GM12878 (cell line): ENCODE measurements around the gene TRERF1. TPM values are rescaled to one million over a fixed set of nuclear protein-coding genes. Genes with fewer than 3 reads are reported as not detected.

Experiments
- ATAC-seq: fragments of 200-7000 bp; cut with Tn5 transposase; 3 replicates; pipeline ENCODE4 v1.9.1; 2020; ENCODE audit warnings: mild to moderate bottlenecking, moderate library complexity
- BruUV-seq: library from RNA; stranded (reverse); fragments of 400-500 nt; replicated peaks from 2 replicates; lab custom pipeline; 2021; lab: Mats Ljungman, UMichigan
- CTCF ChIA-PET: fragments of 300-600 bp; sonication (Branson Sonifier 250); formaldehyde crosslinking; extraction: SDS; loops from one replicate; lab custom pipeline; 2021; ENCODE audit warnings: inconsistent platforms; lab: Yijun Ruan, JAX
- POLR2A ChIA-PET: fragments of 350-600 bp; formaldehyde crosslinking; extraction: SDS; loops from one replicate; lab custom pipeline; 2021; ENCODE audit warnings: inconsistent platforms; lab: Charles Lee
- RAD21 ChIA-PET: fragments of 300-600 bp; sonication (Branson Sonifier 250); formaldehyde crosslinking; loops from one replicate; lab custom pipeline; 2023; ENCODE audit warnings: antibody characterized with exemption; ENCODE audit not compliant: unreplicated experiment; lab: Charles Lee
- SMC1A ChIA-PET: fragments of 300-600 bp; sonication (Branson Sonifier 250); formaldehyde crosslinking; loops from one replicate; lab custom pipeline; 2023; ENCODE audit not compliant: unreplicated experiment, uncharacterized antibody; lab: Charles Lee
- DNase-seq: peaks from one replicate; pipeline ENCODE4 v3.0.0-alpha.2; 2011; ENCODE audit warnings: low read depth, low spot score
- FAIRE-seq: peaks from 3 replicates; lab custom pipeline; 2011; peaks lifted over from hg19 to GRCh38; lab: Jason Lieb, UNC
- H2AFZ ChIP-seq: 2 replicates; pipeline ENCODE4 v1.6.0; 2011; ENCODE audit warnings: low read depth, low read length, control low read depth; ENCODE audit not compliant: control insufficient read depth
- H3K27ac ChIP-seq: 2 replicates; pipeline ENCODE4 v1.5.1; 2011; ENCODE audit warnings: control low read depth; ENCODE audit not compliant: control insufficient read depth, insufficient read depth
- H3K27me3 ChIP-seq, 2 experiments: replicated peaks in 1 of 2; 2 replicates each; pipeline versions ENCODE4 v1.6.0 to v1.6.1; 2011; ENCODE audit warnings: low read length in 1 of 2; ENCODE audit not compliant: control insufficient read depth in 2 of 2, insufficient read depth in 2 of 2
- H3K36me3 ChIP-seq, 2 experiments: 2 replicates each; pipeline ENCODE4 v1.5.1; 2011; ENCODE audit warnings: low read length in 1 of 2; ENCODE audit not compliant: control insufficient read depth in 2 of 2, insufficient read depth in 2 of 2
- H3K4me1 ChIP-seq: 2 replicates; pipeline ENCODE4 v1.6.1; 2011; ENCODE audit warnings: mild to moderate bottlenecking, low read length, moderate library complexity, mixed read lengths; ENCODE audit not compliant: control insufficient read depth, insufficient read depth
- H3K4me2 ChIP-seq: 2 replicates; pipeline ENCODE4 v1.6.0; 2011; ENCODE audit warnings: control low read depth; ENCODE audit not compliant: control insufficient read depth, insufficient read depth
- H3K4me3 ChIP-seq: fragments of 200-600 bp; sonication (generic); 2 replicates; pipeline ENCODE4 v1.5.1; 2016
- H3K79me2 ChIP-seq: 2 replicates; pipeline ENCODE4 v1.6.0; 2011; ENCODE audit warnings: low read length; ENCODE audit not compliant: control insufficient read depth, insufficient read depth
- H3K9ac ChIP-seq: 2 replicates; pipeline ENCODE4 v1.8.0; 2011; ENCODE audit warnings: low read length, control low read depth, mixed read lengths; ENCODE audit not compliant: control insufficient read depth, insufficient read depth
- H3K9me3 ChIP-seq: replicated peaks from 3 replicates; pipeline ENCODE4 v1.5.1; 2011; ENCODE audit warnings: mild to moderate bottlenecking, low read length; ENCODE audit not compliant: control insufficient read depth, insufficient read depth
- H4K20me1 ChIP-seq: 2 replicates; pipeline ENCODE4 v1.6.0; 2011; ENCODE audit not compliant: control insufficient read depth, insufficient read depth
- ATF2 ChIP-seq: IDR thresholded peaks from 2 replicates; pipeline ENCODE4 v1.6.1; 2012; ENCODE audit warnings: low read length, inconsistent platforms
- ATF7 ChIP-seq: fragments of 450-650 bp; IDR thresholded peaks from 2 replicates; pipeline ENCODE4 v1.6.1; 2016; ENCODE audit warnings: low read depth, mild to moderate bottlenecking
- EZH2 ChIP-seq: IDR thresholded peaks from 2 replicates; pipeline ENCODE4 v1.6.1; 2012; ENCODE audit warnings: low read depth, mild to moderate bottlenecking, control low read depth, inconsistent platforms, low read length, borderline replicate concordance; ENCODE audit not compliant: control insufficient read depth
- MTA2 ChIP-seq: fragments of 450-650 bp; IDR thresholded peaks from 2 replicates; pipeline ENCODE4 v1.6.1; 2016; ENCODE audit warnings: low read depth, mild to moderate bottlenecking, moderate library complexity
- SPI1 ChIP-seq: IDR thresholded peaks from 2 replicates; pipeline ENCODE4 v1.6.1; 2011; ENCODE audit warnings: low read depth, mild to moderate bottlenecking, low read length, moderate library complexity, borderline replicate concordance; ENCODE audit not compliant: insufficient read depth
- SUZ12 ChIP-seq: fragments of 200-600 bp; sonication (generic); IDR thresholded peaks from one replicate; pipeline ENCODE4 v1.6.1; 2018; ENCODE audit warnings: antibody characterized with exemption, mild to moderate bottlenecking; ENCODE audit not compliant: unreplicated experiment
- TAF1 ChIP-seq: IDR thresholded peaks from 2 replicates; pipeline ENCODE4 v1.6.1; 2011; ENCODE audit warnings: mild to moderate bottlenecking, low read depth, low read length, borderline replicate concordance
- ZSCAN29 ChIP-seq: fragments of 450-650 bp; IDR thresholded peaks from 2 replicates; pipeline ENCODE4 v1.6.1; 2017; ENCODE audit warnings: mild to moderate bottlenecking, moderate library complexity
- WGBS: methylation state at CpG from one replicate; pipeline ENCODE4 v1.1.6; 2016; ENCODE audit warnings: low lambda C conversion rate; ENCODE audit not compliant: insufficient replicate concordance, insufficient coverage; ENCODE audit errors: missing lambda C conversion rate; 5-methylcytosine and 5-hydroxymethylcytosine counted together
- in situ Hi-C: fragments of 300-500 bp; cut with MboI; formaldehyde crosslinking; loops from 9 replicates; pipeline ENCODE4 v1.14.3; 2018; ENCODE audit warnings: mixed read lengths
- intact Hi-C: fragments of 100-400 bp; cut with micrococcal nuclease; formaldehyde crosslinking; loops from one replicate; pipeline ENCODE4 v1.14.2; 2022; ENCODE audit not compliant: unreplicated experiment
- polyA plus RNA-seq, 11 experiments: library from polyadenylated mRNA; depleted of rRNA in 4 of 11; unstranded in 6 of 11; stranded (reverse) in 5 of 11; fragments of >200 nt; fragmentation: Nextera tagmentation in 4 of 11; fragmentation: Illumina TruSeq in 1 of 11; extraction: Ambion mirVana in 4 of 11; extraction: Trizol in 1 of 11; gene quantifications; 1 replicate in 1 of 11; 2 replicates in 10 of 11; pipeline versions ENCODE4 v1.2.1 to v1.2.3, GENCODE V29; 2011 to 2016; ENCODE audit warnings: inconsistent platforms in 2 of 11, missing spikeins in 2 of 11, low read depth in 1 of 11
- total RNA-seq, 4 experiments: library from RNA; depleted of rRNA in 3 of 4; stranded (reverse); fragments of >200 nt in 3 of 4; fragmentation: Illumina TruSeq in 1 of 4; extraction: Trizol in 1 of 4; gene quantifications; 2 replicates each; pipeline versions ENCODE4 v1.2.1 to v1.2.3, GENCODE V29; 2013 to 2021

The TRERF1 gene
- total and polyA plus RNA-seq, 10 of the 15 experiments (the other 5 are each of a cell fraction or from before 2014, with no cell fraction given): 2.2 to 19.4 (median 7.2) TPM

GRCh38 chr6:42372699-42373098 is 79.0 kb downstream of the TRERF1 start:
- TF ChIP-seq SPI1: peak; percentile 35; the same call in 1 of the 2 replicates
- no peak for TF ChIP-seq TAF1
- ChIA-PET RAD21 (interaction anchor here (0.7 to 1.1 kb wide), 2 partner anchors 18 to 25 kb away, joined by 3 to 4 read pairs; no protein-coding TSS in a partner anchor), SMC1A (interaction anchor here (0.7 to 1.0 kb wide), 2 partner anchors 23 to 43 kb away, joined by 3 read pairs; no protein-coding TSS in a partner anchor), CTCF (interaction anchor here (1.2 to 3.1 kb wide), 4 partner anchors 10 to 138 kb away, joined by 3 to 8 read pairs (median 3); no protein-coding TSS in a partner anchor), POLR2A (interaction anchor here (0.5 to 1.1 kb wide), 2 partner anchors 19 to 82 kb away, joined by 3 to 5 read pairs; no protein-coding TSS in a partner anchor)
- Histone ChIP-seq H3K79me2 (peaks cover 6% of the 10 kb centered on the region), H2AFZ (no peak overlapping the region), H3K4me3 (no peak overlapping the region), H3K9me3 (no peaks in the 10 kb centered on the region; the same call in 2 of the 3 replicates), H3K27ac (0 out of 2 replicates have a peak overlapping the region, but pooled peaks have one; percentile 18), H3K4me1 (peaks cover 55% of the 10 kb centered on the region), H3K9ac (no peak overlapping the region), H4K20me1 (no peaks in the 10 kb centered on the region), H3K36me3 (no peaks in the 10 kb centered on the region), H3K4me2 (no peak overlapping the region), H3K27me3 (no peaks in the 10 kb centered on the region)
- BruUV-seq: no TSS peak
- 42% methylated on average over 4 of the region's 4 CpGs for WGBS
- DNase-seq: no peak
- in situ Hi-C loops: no loop called here
- FAIRE-seq: no peak
- ATAC-seq: no peak
- intact Hi-C loops: no loop called here

- ChIA-PET CTCF (no interaction called here), RAD21 (no interaction called here), SMC1A (no interaction called here)
- DNase-seq (no peak), FAIRE-seq (no peak), ATAC-seq (no peak)
- 100% methylated on average over 3 of the region's 3 CpGs for WGBS
- no peak overlapping the region for H3K27ac ChIP-seq
- no TSS peak for BruUV-seq
- no peak overlapping the region for H2AFZ ChIP-seq
- H4K20me1 ChIP-seq: no peaks in the 10 kb centered on the region
- no peak overlapping the region for H3K9ac ChIP-seq
- H3K4me2 ChIP-seq: no peak overlapping the region
- H3K4me3 ChIP-seq: no peak overlapping the region
- H3K4me1 ChIP-seq: peaks cover 68% of the 10 kb centered on the region
- peaks cover 11% of the 10 kb centered on the region for H3K79me2 ChIP-seq
- H3K36me3 ChIP-seq: no peaks in the 10 kb centered on the region
- H3K27me3 ChIP-seq: no peaks in the 10 kb centered on the region
- in situ Hi-C loops: no loop called here
- no peaks in the 10 kb centered on the region; the same call in 2 of the 3 replicates for H3K9me3 ChIP-seq
- TF ChIP-seq SPI1: peak; percentile 21; the same call in 1 of the 2 replicates
- no peak for TF ChIP-seq ZSCAN29
- no peak for TF ChIP-seq ATF7
- no peak for TF ChIP-seq SUZ12
- TF ChIP-seq ATF2: no peak
- no peak for TF ChIP-seq EZH2
- TF ChIP-seq MTA2: no peak
- TF ChIP-seq, all 136 proteins: peak for 1
- POLR2A ChIA-PET: interaction anchor here (1.0 kb wide), 1 partner anchor 9 kb away, joined by 3 read pairs; no protein-coding TSS in a partner anchor
- intact Hi-C loops: no loop called here
These were observed 81.3 kb downstream of the TRERF1 start for GRCh38 chr6:42370323-42370985.
